Heart left ventricle (tissue), 16 donors: ENCODE data around the gene ZNF23. TPM values are rescaled to one million over a fixed set of nuclear protein-coding genes. Genes with fewer than 3 reads are reported as not detected.

Experiments used
- ATAC-seq, 4 donors: fragments of 200-7000 bp; cut with Tn5 transposase; one replicate each; pipeline ENCODE4 v1.9.1; 2020 to 2022; ENCODE audit warnings: moderate library complexity in 4 of 4, mild to moderate bottlenecking in 3 of 4, moderate number of reproducible peaks in 1 of 4
- DNase-seq, 5 donors: peaks; one replicate each; pipeline ENCODE4 v3.0.0-alpha.2; 2020
- H3K27ac ChIP-seq, 12 donors: fragments of 200-600 bp; sonication (generic) in 4 of 12; one replicate each; pipeline versions ENCODE4 v1.5.0 to v1.8.0; 2016 to 2022; ENCODE audit warnings: mild to moderate bottlenecking in 2 of 12
- H3K27me3 ChIP-seq, 9 donors: fragments of 200-600 bp; sonication (generic) in 2 of 9; one replicate each; pipeline versions ENCODE4 v1.5.1 to v1.8.0; 2016 to 2022; ENCODE audit warnings: mild to moderate bottlenecking in 3 of 9
- H3K36me3 ChIP-seq, 9 donors: fragments of 200-600 bp; sonication (generic) in 2 of 9; one replicate each; pipeline versions ENCODE4 v1.5.0 to v1.8.0; 2018 to 2022; ENCODE audit warnings: mild to moderate bottlenecking in 2 of 9
- H3K4me1 ChIP-seq, 12 donors: fragments of 200-600 bp; sonication (generic) in 4 of 12; one replicate each; pipeline versions ENCODE4 v1.5.0 to v1.8.0; 2016 to 2022; ENCODE audit warnings: mild to moderate bottlenecking in 3 of 12
- H3K4me3 ChIP-seq, 12 donors: fragments of 200-600 bp; sonication (generic) in 4 of 12; one replicate each; pipeline versions ENCODE4 v1.5.0 to v1.8.0; 2017 to 2022; ENCODE audit warnings: mild to moderate bottlenecking in 9 of 12, moderate library complexity in 4 of 12
- H3K9me3 ChIP-seq, 12 donors: fragments of 200-600 bp; sonication (generic) in 4 of 12; one replicate each; pipeline versions ENCODE4 v1.5.0 to v1.8.0; 2016 to 2022; ENCODE audit warnings: mild to moderate bottlenecking in 1 of 12
- POLR2A ChIP-seq, 2 donors: fragments of 450-650 bp; IDR thresholded peaks; one replicate each; pipeline ENCODE4 v1.6.1; 2017; ENCODE audit warnings: antibody characterized with exemption in 2 of 2, mild to moderate bottlenecking in 2 of 2, moderate library complexity in 2 of 2
- WGBS, 4 donors: extraction: QIAGEN DNeasy Blood & Tissue Kit in 2 of 4; methylation state at CpG; one replicate each; pipeline versions ENCODE4 v1.1.5 to v1.1.7; 2013 to 2018; 5-methylcytosine and 5-hydroxymethylcytosine counted together
- intact Hi-C, 10 donors: fragments of 100-400 bp; cut with DNase I; formaldehyde crosslinking; loops; one replicate each; pipeline versions ENCODE4 v1.11.1 to v1.14.2; 2022
- polyA plus RNA-seq, 2 donors: library from polyadenylated mRNA; stranded (reverse); fragments of 200-250 nt; gene quantifications; one replicate each; pipeline ENCODE4 v1.2.3, GENCODE V29; 2013
- total RNA-seq, 9 donors: library from RNA; depleted of rRNA in 2 of 9; stranded (reverse); fragments of >200 nt in 2 of 9; fragmentation: NEBNext Ultra II Directional in 3 of 9; extraction: Animal tissue kit (Norgen Biotek cat#: 25700) in 3 of 9; gene quantifications; one replicate each; pipeline versions ENCODE4 v1.1.0 to v1.2.4, GENCODE V29; 2016 to 2023
- TF ChIP-seq, protein P1 (sequence below), 12 donors: fragments of 200-600 bp; sonication (generic) in 4 of 12; IDR thresholded peaks; one replicate each; pipeline versions ENCODE4 v1.5.0 to v1.8.0; 2018 to 2022; ENCODE audit warnings: antibody characterized with exemption in 12 of 12, mild to moderate bottlenecking in 5 of 12
- donor health status: ischemic (EF 13 %, LVEDD 7.1; RV severe dilation, severe dysfunction).
- donor health status: healthy with polysubstance abuse.
- donor health status: DM: no; HTN: yes; CAD: no.
- donor health status: DM: no; HTN: no; CAD: no.
- donor health status: ischemic (EF 25% LVEDD 6.9; RV normal size, moderate dysfunction).
- donor health status: ischemic (EF 25% LVEDD 5.7; RV mildly dilated, moderate dysfunction).
- donor health status: healthy.
- donor health status: DM: yes; HTN: yes; CAD: no.
- donor health status: ischemic (EF 35%, LVEDD 5.7; RV mildly dilated, moderate dysfunction).
- donor health status: nonischemic (EF 11% LVEDD 7.7; RV severe dilation, severe dysfunction).
- donor health status: DM: yes; HTN: yes; CAD: no.
- donor health status: PGD.
- donor health status: ischemic (EF 29% LVEDD 5.4; RV normal size, mild dysfunction).
- donor health status: nonischemic (EF 23%, LVEDD 6.1; RV moderate dilation, normal function).

The ZNF23 gene
- total and polyA plus RNA-seq, 11 donors: 2.7 to 7.4 (median 4.7) TPM

- WGBS, 4 donors: 61 to 69% (median 66%) methylated on average over 4 of the region's 4 CpGs
- Histone ChIP-seq H3K4me1 (no peaks in the 10 kb centered on the region), H3K36me3 (no peaks in the 10 kb centered on the region), H3K4me3 (no peak overlapping the region), H3K27ac (no peak overlapping the region), H3K9me3 (peaks cover 0 to 2% (median 0%) of the 10 kb centered on the region in 12 donors), H3K27me3 (peaks cover 0 to 58% (median 5%) of the 10 kb centered on the region in 9 donors)
- no peak for DNase-seq
- intact Hi-C loops: no loop called here
- ATAC-seq: no peak
- TF ChIP-seq, protein P1, sequence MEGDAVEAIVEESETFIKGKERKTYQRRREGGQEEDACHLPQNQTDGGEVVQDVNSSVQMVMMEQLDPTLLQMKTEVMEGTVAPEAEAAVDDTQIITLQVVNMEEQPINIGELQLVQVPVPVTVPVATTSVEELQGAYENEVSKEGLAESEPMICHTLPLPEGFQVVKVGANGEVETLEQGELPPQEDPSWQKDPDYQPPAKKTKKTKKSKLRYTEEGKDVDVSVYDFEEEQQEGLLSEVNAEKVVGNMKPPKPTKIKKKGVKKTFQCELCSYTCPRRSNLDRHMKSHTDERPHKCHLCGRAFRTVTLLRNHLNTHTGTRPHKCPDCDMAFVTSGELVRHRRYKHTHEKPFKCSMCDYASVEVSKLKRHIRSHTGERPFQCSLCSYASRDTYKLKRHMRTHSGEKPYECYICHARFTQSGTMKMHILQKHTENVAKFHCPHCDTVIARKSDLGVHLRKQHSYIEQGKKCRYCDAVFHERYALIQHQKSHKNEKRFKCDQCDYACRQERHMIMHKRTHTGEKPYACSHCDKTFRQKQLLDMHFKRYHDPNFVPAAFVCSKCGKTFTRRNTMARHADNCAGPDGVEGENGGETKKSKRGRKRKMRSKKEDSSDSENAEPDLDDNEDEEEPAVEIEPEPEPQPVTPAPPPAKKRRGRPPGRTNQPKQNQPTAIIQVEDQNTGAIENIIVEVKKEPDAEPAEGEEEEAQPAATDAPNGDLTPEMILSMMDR (IDR thresholded peaks at IDR 0.05): no peak
- no peak for TF ChIP-seq POLR2A (IDR thresholded peaks at IDR 0.05)
Measured at GRCh38 chr16:71404364-71404763, 57.7 kb downstream of the ZNF23 start.

GRCh38 chr16:71402674-71403073, 59.4 kb downstream of the ZNF23 start:
- Histone ChIP-seq H3K27ac (no peak overlapping the region), H3K4me1 (no peaks in the 10 kb centered on the region), H3K9me3 (peaks cover 0 to 2% (median 0%) of the 10 kb centered on the region in 12 donors), H3K27me3 (peaks cover 0 to 43% (median 5%) of the 10 kb centered on the region in 9 donors), H3K36me3 (no peaks in the 10 kb centered on the region), H3K4me3 (no peak overlapping the region)
- ATAC-seq (no peak), DNase-seq (no peak)
- TF ChIP-seq POLR2A (IDR thresholded peaks at IDR 0.05): no peak
- TF ChIP-seq, protein P1 (IDR thresholded peaks at IDR 0.05): no peak
- intact Hi-C loops: no loop called here
- WGBS, 4 donors: 40 to 56% (median 47%) methylated on average over 11 of the region's 11 CpGs

DNA sequence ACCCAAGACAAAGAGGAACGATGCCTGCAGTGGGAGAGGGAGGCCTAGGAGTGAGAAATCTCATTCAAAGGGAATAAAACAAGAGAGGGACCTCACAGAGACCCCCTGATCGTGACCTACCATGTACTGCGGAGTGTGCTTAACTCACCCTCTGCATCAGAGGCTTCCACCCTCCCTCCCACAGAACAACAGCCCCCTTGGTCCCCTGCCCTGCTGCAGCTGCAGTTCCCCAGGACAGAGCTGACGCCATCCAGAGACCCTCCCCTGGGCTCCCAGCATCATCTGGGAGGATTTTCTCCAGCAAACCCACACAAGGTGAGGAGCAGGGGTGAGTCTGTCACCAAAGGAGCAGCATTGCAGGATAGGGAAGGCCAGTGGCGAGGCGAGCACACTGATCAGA, 60.0 kb downstream of the ZNF23 start:
- peaks cover 0 to 43% (median 5%) of the 10 kb centered on the region in 9 donors for H3K27me3 ChIP-seq
- 61 to 71% (median 63%) methylated on average over 5 to 6 of the region's 6 CpGs for WGBS, 4 donors
- intact Hi-C loops: no loop called here
- H3K4me3 ChIP-seq: no peak overlapping the region
- no peaks in the 10 kb centered on the region for H3K36me3 ChIP-seq
- ATAC-seq: no peak
- TF ChIP-seq POLR2A (IDR thresholded peaks at IDR 0.05): no peak
- TF ChIP-seq, protein P1 (IDR thresholded peaks at IDR 0.05): no peak
- DNase-seq: no peak
- peaks cover 0 to 2% (median 0%) of the 10 kb centered on the region in 12 donors for H3K9me3 ChIP-seq
- no peaks in the 10 kb centered on the region for H3K4me1 ChIP-seq
- H3K27ac ChIP-seq: no peak overlapping the region

DNA sequence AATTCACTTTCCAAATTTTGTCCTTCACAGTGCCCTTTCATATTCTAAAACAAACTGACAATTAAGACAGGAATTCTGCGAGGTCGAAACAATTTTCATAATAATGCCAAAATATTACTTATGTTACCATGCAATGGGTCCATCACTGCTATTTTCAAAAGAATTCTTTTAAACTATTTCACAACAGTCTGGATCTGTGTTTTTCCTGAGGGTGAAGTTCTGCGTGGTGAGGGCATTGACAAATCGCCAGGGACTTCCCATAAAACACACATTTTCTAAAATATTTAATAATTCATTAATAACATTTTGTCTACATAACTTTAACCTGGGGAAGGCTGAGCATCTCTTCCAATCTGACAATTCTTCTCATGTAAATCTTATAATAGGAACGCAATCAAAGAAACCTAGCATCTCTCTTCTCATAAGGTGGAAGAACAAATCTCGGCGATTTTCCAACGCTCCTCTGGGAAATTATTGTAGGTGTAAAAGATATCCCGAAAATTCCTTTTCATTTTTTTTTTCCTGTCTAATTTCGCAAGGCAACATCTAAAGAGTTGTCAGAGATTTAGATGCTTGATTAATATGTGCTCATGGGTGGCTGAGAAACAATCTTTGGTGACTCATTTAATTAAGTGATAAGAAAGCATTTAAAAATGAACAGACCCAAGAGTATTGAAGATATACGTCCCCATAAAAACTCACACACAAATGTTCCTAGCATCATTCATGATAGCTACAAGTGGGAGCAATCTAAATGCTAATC, 62.1 kb downstream of the ZNF23 start:
- DNase-seq (no peak), ATAC-seq (no peak)
- peaks cover 0 to 38% (median 0%) of the 10 kb centered on the region in 9 donors for H3K27me3 ChIP-seq
- no peak overlapping the region for H3K4me3 ChIP-seq
- no peak for TF ChIP-seq POLR2A (IDR thresholded peaks at IDR 0.05)
- TF ChIP-seq, protein P1 (IDR thresholded peaks at IDR 0.05): no peak
- peaks cover 0 to 2% (median 0%) of the 10 kb centered on the region in 12 donors for H3K9me3 ChIP-seq
- intact Hi-C loops: no loop called here
- H3K36me3 ChIP-seq: no peaks in the 10 kb centered on the region
- no peaks in the 10 kb centered on the region for H3K4me1 ChIP-seq
- H3K27ac ChIP-seq: no peak overlapping the region
- WGBS, 4 donors: 78 to 88% (median 84%) methylated on average over 11 of the region's 11 CpGs

Other genes with a start within 250 kb of the ZNF23 start
- gene HYDIN, start 231.5 kb downstream of the ZNF23 start, total RNA-seq: 1 to 10 TPM in 6 of 9 donors, under 1 TPM in 3; 0.38 to 5.4 (median 1.6) TPM
- gene HYDIN, start 231.5 kb downstream of the ZNF23 start, polyA plus RNA-seq: under 1 TPM; 0.26 to 0.53 TPM
- 10 to 100 TPM in 3 of 9 donors, 1 to 10 TPM in 6; 7.8 to 13.4 (median 9.4) TPM for gene CMTR2, start 172.8 kb downstream of the ZNF23 start, total RNA-seq
- gene CMTR2, start 172.8 kb downstream of the ZNF23 start, polyA plus RNA-seq: 1 to 10 TPM; 2.4 to 6.1 TPM
- 10 to 100 TPM in 1 of 9 donors, 1 to 10 TPM in 3, under 1 TPM in 3, not detected in 2; 0.35 to 76.2 (median 1.1) TPM for gene CALB2, start 103.5 kb downstream of the ZNF23 start, total RNA-seq
- under 1 TPM; 0.38 to 0.86 TPM for gene CALB2, start 103.5 kb downstream of the ZNF23 start, polyA plus RNA-seq
- not detected for gene TLE7, start 20.2 kb downstream of the ZNF23 start, total RNA-seq
- gene TLE7, start 20.2 kb downstream of the ZNF23 start, polyA plus RNA-seq: not detected
- 1 to 10 TPM in 7 of 9 donors, under 1 TPM in 2; 0.40 to 2.7 (median 2.0) TPM for gene ZNF19, start 27.1 kb upstream of the ZNF23 start, total RNA-seq
- under 1 TPM; 0.73 to 0.99 TPM for gene ZNF19, start 27.1 kb upstream of the ZNF23 start, polyA plus RNA-seq
- under 1 TPM in 1 of 9 donors, not detected in 8; 0.57 TPM for gene CHST4, start 64.2 kb upstream of the ZNF23 start, total RNA-seq
- gene CHST4, start 64.2 kb upstream of the ZNF23 start, polyA plus RNA-seq: not detected
- under 1 TPM in 2 of 9 donors, not detected in 7; 0.05 to 0.50 TPM for gene TAT, start 114.8 kb upstream of the ZNF23 start, total RNA-seq
- not detected for gene TAT, start 114.8 kb upstream of the ZNF23 start, polyA plus RNA-seq
- gene MARVELD3, start 163.9 kb upstream of the ZNF23 start, total RNA-seq: under 1 TPM in 1 of 9 donors, not detected in 8; 0.14 TPM
- gene MARVELD3, start 163.9 kb upstream of the ZNF23 start, polyA plus RNA-seq: not detected